GM12878 (cell line): ENCODE data around the gene HSD3B2. TPM values are rescaled to one million over a fixed set of nuclear protein-coding genes. Genes with fewer than 3 reads are reported as not detected.
A peak's percentile ranks its signal among the peaks of the same experiment; 100 is the strongest.

Experiments
- ATAC-seq: fragments of 200-7000 bp; cut with Tn5 transposase; 3 replicates; pipeline ENCODE4 v1.9.1; 2020; ENCODE audit warnings: mild to moderate bottlenecking, moderate library complexity
- BruUV-seq: library from RNA; stranded (reverse); fragments of 400-500 nt; replicated peaks from 2 replicates; lab custom pipeline; 2021; lab: Mats Ljungman, UMichigan
- CTCF ChIA-PET: fragments of 300-600 bp; sonication (Branson Sonifier 250); formaldehyde crosslinking; extraction: SDS; loops from one replicate; lab custom pipeline; 2021; ENCODE audit warnings: inconsistent platforms; lab: Yijun Ruan, JAX
- POLR2A ChIA-PET: fragments of 350-600 bp; formaldehyde crosslinking; extraction: SDS; loops from one replicate; lab custom pipeline; 2021; ENCODE audit warnings: inconsistent platforms; lab: Charles Lee
- RAD21 ChIA-PET: fragments of 300-600 bp; sonication (Branson Sonifier 250); formaldehyde crosslinking; loops from one replicate; lab custom pipeline; 2023; ENCODE audit warnings: antibody characterized with exemption; ENCODE audit not compliant: unreplicated experiment; lab: Charles Lee
- SMC1A ChIA-PET: fragments of 300-600 bp; sonication (Branson Sonifier 250); formaldehyde crosslinking; loops from one replicate; lab custom pipeline; 2023; ENCODE audit not compliant: unreplicated experiment, uncharacterized antibody; lab: Charles Lee
- DNase-seq: peaks from one replicate; pipeline ENCODE4 v3.0.0-alpha.2; 2011; ENCODE audit warnings: low read depth, low spot score
- FAIRE-seq: peaks from 3 replicates; lab custom pipeline; 2011; peaks lifted over from hg19 to GRCh38; lab: Jason Lieb, UNC
- H2AFZ ChIP-seq: 2 replicates; pipeline ENCODE4 v1.6.0; 2011; ENCODE audit warnings: low read depth, low read length, control low read depth; ENCODE audit not compliant: control insufficient read depth
- H3K27ac ChIP-seq: 2 replicates; pipeline ENCODE4 v1.5.1; 2011; ENCODE audit warnings: control low read depth; ENCODE audit not compliant: control insufficient read depth, insufficient read depth
- H3K27me3 ChIP-seq, 2 experiments: replicated peaks in 1 of 2; 2 replicates each; pipeline versions ENCODE4 v1.6.0 to v1.6.1; 2011; ENCODE audit warnings: low read length in 1 of 2; ENCODE audit not compliant: control insufficient read depth in 2 of 2, insufficient read depth in 2 of 2
- H3K36me3 ChIP-seq, 2 experiments: 2 replicates each; pipeline ENCODE4 v1.5.1; 2011; ENCODE audit warnings: low read length in 1 of 2; ENCODE audit not compliant: control insufficient read depth in 2 of 2, insufficient read depth in 2 of 2
- H3K4me1 ChIP-seq: 2 replicates; pipeline ENCODE4 v1.6.1; 2011; ENCODE audit warnings: mild to moderate bottlenecking, low read length, moderate library complexity, mixed read lengths; ENCODE audit not compliant: control insufficient read depth, insufficient read depth
- H3K4me2 ChIP-seq: 2 replicates; pipeline ENCODE4 v1.6.0; 2011; ENCODE audit warnings: control low read depth; ENCODE audit not compliant: control insufficient read depth, insufficient read depth
- H3K4me3 ChIP-seq: fragments of 200-600 bp; sonication (generic); 2 replicates; pipeline ENCODE4 v1.5.1; 2016
- H3K79me2 ChIP-seq: 2 replicates; pipeline ENCODE4 v1.6.0; 2011; ENCODE audit warnings: low read length; ENCODE audit not compliant: control insufficient read depth, insufficient read depth
- H3K9ac ChIP-seq: 2 replicates; pipeline ENCODE4 v1.8.0; 2011; ENCODE audit warnings: low read length, control low read depth, mixed read lengths; ENCODE audit not compliant: control insufficient read depth, insufficient read depth
- H3K9me3 ChIP-seq: replicated peaks from 3 replicates; pipeline ENCODE4 v1.5.1; 2011; ENCODE audit warnings: mild to moderate bottlenecking, low read length; ENCODE audit not compliant: control insufficient read depth, insufficient read depth
- H4K20me1 ChIP-seq: 2 replicates; pipeline ENCODE4 v1.6.0; 2011; ENCODE audit not compliant: control insufficient read depth, insufficient read depth
- SMC3 ChIP-seq: IDR thresholded peaks from 2 replicates; pipeline ENCODE4 v1.6.1; 2011; ENCODE audit warnings: low read length, improper control_type of control experiment, borderline replicate concordance
- ZBED1 ChIP-seq: IDR thresholded peaks from 2 replicates; pipeline ENCODE4 v1.6.1; 2016; ENCODE audit warnings: borderline replicate concordance
- WGBS: methylation state at CpG from one replicate; pipeline ENCODE4 v1.1.6; 2016; ENCODE audit warnings: low lambda C conversion rate; ENCODE audit not compliant: insufficient replicate concordance, insufficient coverage; ENCODE audit errors: missing lambda C conversion rate; 5-methylcytosine and 5-hydroxymethylcytosine counted together
- in situ Hi-C: fragments of 300-500 bp; cut with MboI; formaldehyde crosslinking; loops from 9 replicates; pipeline ENCODE4 v1.14.3; 2018; ENCODE audit warnings: mixed read lengths
- intact Hi-C: fragments of 100-400 bp; cut with micrococcal nuclease; formaldehyde crosslinking; loops from one replicate; pipeline ENCODE4 v1.14.2; 2022; ENCODE audit not compliant: unreplicated experiment
- polyA plus RNA-seq, 11 experiments: library from polyadenylated mRNA; depleted of rRNA in 4 of 11; unstranded in 6 of 11; stranded (reverse) in 5 of 11; fragments of >200 nt; fragmentation: Nextera tagmentation in 4 of 11; fragmentation: Illumina TruSeq in 1 of 11; extraction: Ambion mirVana in 4 of 11; extraction: Trizol in 1 of 11; gene quantifications; 1 replicate in 1 of 11; 2 replicates in 10 of 11; pipeline versions ENCODE4 v1.2.1 to v1.2.3, GENCODE V29; 2011 to 2016; ENCODE audit warnings: inconsistent platforms in 2 of 11, missing spikeins in 2 of 11, low read depth in 1 of 11
- total RNA-seq, 4 experiments: library from RNA; depleted of rRNA in 3 of 4; stranded (reverse); fragments of >200 nt in 3 of 4; fragmentation: Illumina TruSeq in 1 of 4; extraction: Trizol in 1 of 4; gene quantifications; 2 replicates each; pipeline versions ENCODE4 v1.2.1 to v1.2.3, GENCODE V29; 2013 to 2021
- TF ChIP-seq, protein P1 (sequence below): fragments of 450-650 bp; IDR thresholded peaks from 2 replicates; pipeline ENCODE4 v1.6.1; 2017; ENCODE audit warnings: low read depth, mild to moderate bottlenecking, moderate library complexity

HSD3B2 gene
- total and polyA plus RNA-seq, 10 of the 15 experiments (the other 5 are each of a cell fraction or from before 2014, with no cell fraction given), result 0.56 TPM; not detected in 9

DNA sequence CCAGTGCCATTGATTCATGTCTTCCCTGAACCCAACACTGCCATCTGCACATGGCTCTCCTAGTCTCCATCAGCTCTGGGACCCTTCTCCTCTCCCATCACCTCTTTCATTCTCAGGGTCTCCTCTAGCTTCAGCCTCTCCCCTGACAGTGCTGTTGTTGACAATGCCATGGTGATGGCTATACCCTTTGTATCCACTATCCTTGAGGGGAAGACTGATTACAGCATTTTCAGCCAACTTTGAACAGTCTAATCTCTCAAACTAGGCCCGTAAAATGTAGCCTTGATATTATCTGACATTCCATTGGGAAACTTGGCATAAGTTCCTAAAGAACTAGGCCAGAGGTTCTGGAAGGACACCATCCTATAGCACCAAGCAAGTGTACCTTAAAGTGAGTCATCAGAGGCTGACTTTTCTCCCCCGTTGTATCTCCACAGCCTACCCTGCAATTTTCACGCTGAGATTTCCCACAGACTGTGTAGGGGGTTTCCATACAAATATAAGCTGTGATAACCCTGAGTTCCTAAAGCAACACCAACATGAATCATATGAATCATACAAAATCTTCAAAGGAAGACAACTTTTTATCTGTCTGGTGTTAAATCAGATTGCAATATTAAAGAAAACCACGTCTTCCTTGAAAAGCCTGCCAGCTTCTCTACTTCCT lies 40.6 kb upstream of the HSD3B2 start:
- in situ Hi-C loops (loop anchor here (10.0 kb wide), 1 partner anchor 300 kb away; no protein-coding TSS in a partner anchor), intact Hi-C loops (loop anchor here (5.0 to 10.0 kb wide), 2 partner anchors 100 to 173 kb away; no protein-coding TSS in a partner anchor)
- no TSS peak for BruUV-seq
- peak overlapping the region; percentile 27; the same call in 1 of the 2 replicates for H2AFZ ChIP-seq
- ATAC-seq (peak; percentile 64), FAIRE-seq (no peak), DNase-seq (no peak)
- no peaks in the 10 kb centered on the region; the same call in 2 of the 3 replicates for H3K9me3 ChIP-seq
- H3K9ac ChIP-seq, result no peak overlapping the region; the same call in 1 of the 2 replicates
- no peak overlapping the region for H3K4me2 ChIP-seq
- H3K4me1 ChIP-seq, result peaks cover 5% of the 10 kb centered on the region; the same call in 1 of the 2 replicates
- TF ChIP-seq, protein P1, sequence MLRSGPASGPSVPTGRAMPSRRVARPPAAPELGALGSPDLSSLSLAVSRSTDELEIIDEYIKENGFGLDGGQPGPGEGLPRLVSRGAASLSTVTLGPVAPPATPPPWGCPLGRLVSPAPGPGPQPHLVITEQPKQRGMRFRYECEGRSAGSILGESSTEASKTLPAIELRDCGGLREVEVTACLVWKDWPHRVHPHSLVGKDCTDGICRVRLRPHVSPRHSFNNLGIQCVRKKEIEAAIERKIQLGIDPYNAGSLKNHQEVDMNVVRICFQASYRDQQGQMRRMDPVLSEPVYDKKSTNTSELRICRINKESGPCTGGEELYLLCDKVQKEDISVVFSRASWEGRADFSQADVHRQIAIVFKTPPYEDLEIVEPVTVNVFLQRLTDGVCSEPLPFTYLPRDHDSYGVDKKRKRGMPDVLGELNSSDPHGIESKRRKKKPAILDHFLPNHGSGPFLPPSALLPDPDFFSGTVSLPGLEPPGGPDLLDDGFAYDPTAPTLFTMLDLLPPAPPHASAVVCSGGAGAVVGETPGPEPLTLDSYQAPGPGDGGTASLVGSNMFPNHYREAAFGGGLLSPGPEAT, result peak; percentile 20; the same call in 1 of the 2 replicates
- TF ChIP-seq ZBED1, result no peak
- no peak for TF ChIP-seq SMC3
- H3K36me3 ChIP-seq, result no peaks in the 10 kb centered on the region
- no peaks in the 10 kb centered on the region for H4K20me1 ChIP-seq
- no peak overlapping the region for H3K4me3 ChIP-seq
- CTCF ChIA-PET, result interaction anchor here (0.7 to 3.5 kb wide), 7 partner anchors 10 to 98 kb away, joined by 3 to 27 read pairs (median 6); no protein-coding TSS in a partner anchor
- no peaks in the 10 kb centered on the region for H3K79me2 ChIP-seq
- SMC1A ChIA-PET, result interaction anchor here (0.8 to 2.3 kb wide), 5 partner anchors 15 to 301 kb away, joined by 3 to 12 read pairs (median 4); no protein-coding TSS in a partner anchor
- H3K27me3 ChIP-seq, result no peaks in the 10 kb centered on the region
- RAD21 ChIA-PET, result interaction anchor here (1.3 to 1.9 kb wide), 2 partner anchors 52 to 99 kb away, joined by 3 to 6 read pairs; no protein-coding TSS in a partner anchor
- 35% methylated on average over 4 of the region's 4 CpGs for WGBS
- POLR2A ChIA-PET, result interaction anchor here (0.6 kb wide), 1 partner anchor 16 kb away, joined by 3 read pairs; no protein-coding TSS in a partner anchor
- H3K27ac ChIP-seq, result no peak overlapping the region
